ENCODE measurements around the gene CRACDL.

- TF ChIP-seq SNAI2 (CRISPR knock-in tag; IDR thresholded peaks at IDR 0.05) (no peak), BACH2 (CRISPR knock-in tag; IDR thresholded peaks at IDR 0.05; ENCODE audit: borderline replicate concordance) (no peak), ZFP30 (CRISPR knock-in tag; IDR thresholded peaks at IDR 0.05) (no peak), PATZ1 (CRISPR knock-in tag; IDR thresholded peaks at IDR 0.05; ENCODE audit: borderline replicate concordance) (no peak), ESRRG (CRISPR knock-in tag; IDR thresholded peaks at IDR 0.05) (no peak), ZNF8 (CRISPR knock-in tag; IDR thresholded peaks at IDR 0.05) (no peak), ARNTL (CRISPR knock-in tag; IDR thresholded peaks at IDR 0.05; ENCODE audit: borderline replicate concordance, low read depth) (no peak), CSRNP3 (CRISPR knock-in tag; IDR thresholded peaks at IDR 0.05) (no peak), CREB5 (CRISPR knock-in tag; IDR thresholded peaks at IDR 0.05; ENCODE audit: low read depth) (no peak), CSDC2 (CRISPR knock-in tag; IDR thresholded peaks at IDR 0.05) (no peak), ZNF565 (CRISPR knock-in tag; conservative IDR thresholded peaks at IDR 0.05; ENCODE audit: low read depth) (no peak)
Observed at GRCh38 chr2:98948956-98949739, 13.1 kb upstream of the CRACDL start.

Measured in SK-N-SH treated with all-trans-retinoic acid at 6 μM for 48 hours (cell line).